ENCODE results near the gene PSD. TPM values are rescaled to one million over a fixed set of nuclear protein-coding genes. Genes with fewer than 3 reads are reported as not detected.

The PSD gene
- total and polyA plus RNA-seq, 3 donors from 2014 or later: 17.7 to 22.7 (median 22.0) TPM

GRCh38 chr10:102425444-102425843 is 6.9 kb upstream of the PSD start:
- H3K9me3 ChIP-seq: no peaks in the 10 kb centered on the region
- no peak overlapping the region for H3K27ac ChIP-seq
- 83 to 92% methylated on average over 1 of the region's 1 CpG for WGBS, 2 donors
- TF ChIP-seq POLR2A (IDR thresholded peaks at IDR 0.05) (no peak), CTCF (IDR thresholded peaks at IDR 0.05) (no peak)
- H3K36me3 ChIP-seq (ENCODE audit: low read depth, missing control alignments): no peaks in the 10 kb centered on the region
- H3K27me3 ChIP-seq: no peaks in the 10 kb centered on the region
- DNase-seq: no peak
- intact Hi-C loops (cut with DNase I; ENCODE audit: low total_unique reads): loop anchor here (10.0 kb wide), 2 partner anchors 49 to 159 kb away; no protein-coding TSS in a partner anchor
- no peak overlapping the region for H3K4me3 ChIP-seq
- H3K4me1 ChIP-seq: peaks cover 12% of the 10 kb centered on the region

DNA sequence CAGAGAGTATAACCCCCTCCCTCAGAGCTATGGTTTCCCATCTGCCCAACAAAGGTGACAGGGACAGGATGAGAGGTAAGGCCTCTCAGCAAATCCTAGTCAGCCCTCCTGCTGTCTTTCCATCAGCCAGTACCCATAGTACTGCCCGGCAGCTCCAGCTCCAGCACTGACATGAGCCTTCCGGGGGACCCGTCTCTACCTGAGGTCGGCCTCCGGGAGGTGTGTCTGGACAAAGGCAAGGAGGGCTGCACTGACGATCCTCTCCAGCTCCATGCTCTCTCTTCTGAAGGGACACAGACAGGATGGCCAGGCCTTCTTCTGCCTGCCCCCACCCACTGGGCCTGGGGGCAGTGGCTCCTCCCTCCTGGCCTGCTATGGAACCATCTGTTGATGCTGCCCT is 6.3 kb upstream of the PSD start:
- H3K36me3 ChIP-seq (ENCODE audit: low read depth, missing control alignments): no peaks in the 10 kb centered on the region
- WGBS, 2 donors: 89% methylated on average over 6 of the region's 6 CpGs; no CpG with 5 or more reads in 1 of the 2 donors
- no peak overlapping the region for H3K27ac ChIP-seq
- DNase-seq: no peak
- no peaks in the 10 kb centered on the region for H3K27me3 ChIP-seq
- TF ChIP-seq POLR2A (IDR thresholded peaks at IDR 0.05): no peak
- no peak for TF ChIP-seq CTCF (IDR thresholded peaks at IDR 0.05)
- H3K4me3 ChIP-seq: no peak overlapping the region
- H3K4me1 ChIP-seq: peaks cover 16% of the 10 kb centered on the region
- no peaks in the 10 kb centered on the region for H3K9me3 ChIP-seq
- intact Hi-C loops (cut with DNase I; ENCODE audit: low total_unique reads): loop anchor here (10.0 kb wide), 2 partner anchors 50 to 160 kb away; no protein-coding TSS in a partner anchor

DNA sequence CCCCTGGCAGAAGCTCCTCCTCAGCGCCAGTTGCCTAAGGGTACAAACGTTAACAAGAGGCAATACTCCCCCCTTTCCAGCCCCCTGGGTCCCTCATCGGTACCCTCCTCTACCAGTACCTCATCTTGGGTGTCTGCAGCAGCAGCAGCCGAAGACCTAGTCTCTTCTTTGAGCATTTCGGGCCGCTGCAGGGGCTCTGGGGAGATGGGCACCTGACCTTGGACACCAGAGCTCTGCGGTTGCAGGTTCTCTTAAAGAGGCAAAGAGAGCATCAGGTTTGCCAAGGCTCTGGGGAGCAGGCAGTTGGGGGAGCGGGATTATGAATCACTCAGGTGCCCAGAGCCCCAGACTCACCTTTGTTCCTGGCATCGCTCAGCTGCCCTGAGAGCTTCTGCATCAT is 5.6 kb upstream of the PSD start:
- TF ChIP-seq POLR2A (IDR thresholded peaks at IDR 0.05) (no peak), CTCF (IDR thresholded peaks at IDR 0.05) (no peak)
- 77 to 84% methylated on average over 9 of the region's 9 CpGs for WGBS, 2 donors
- Histone ChIP-seq H3K27ac (no peak overlapping the region), H3K27me3 (no peaks in the 10 kb centered on the region), H3K36me3 (ENCODE audit: low read depth, missing control alignments) (no peaks in the 10 kb centered on the region), H3K4me3 (no peak overlapping the region), H3K4me1 (peaks cover 20% of the 10 kb centered on the region), H3K9me3 (no peaks in the 10 kb centered on the region)
- DNase-seq: no peak
- intact Hi-C loops (cut with DNase I; ENCODE audit: low total_unique reads): loop anchor here (10.0 kb wide), 2 partner anchors 51 to 161 kb away; no protein-coding TSS in a partner anchor

GRCh38 chr10:102423372-102423968 is 4.9 kb upstream of the PSD start:
- Histone ChIP-seq H3K9me3 (no peaks in the 10 kb centered on the region), H3K4me1 (peaks cover 23% of the 10 kb centered on the region), H3K36me3 (ENCODE audit: low read depth, missing control alignments) (no peaks in the 10 kb centered on the region), H3K27ac (no peak overlapping the region), H3K4me3 (no peak overlapping the region), H3K27me3 (no peaks in the 10 kb centered on the region)
- DNase-seq: no peak
- intact Hi-C loops (cut with DNase I; ENCODE audit: low total_unique reads): loop anchor here (10.0 kb wide), 2 partner anchors 51 to 161 kb away; no protein-coding TSS in a partner anchor
- WGBS, 2 donors: 80 to 91% methylated on average over 1 to 13 of the region's 13 CpGs
- TF ChIP-seq CTCF (IDR thresholded peaks at IDR 0.05) (no peak), POLR2A (IDR thresholded peaks at IDR 0.05) (no peak)
